DMS 273 (cell line): Measurements from ENCODE around the gene HIVEP2.
"Not testable (repeated sequence)": the region's sequence is repeated elsewhere in the genome, so short reads cannot be mapped to it uniquely, and the experiment has no call there.

Source experiments
- DNase-seq: peaks from one replicate; lab custom pipeline; 2025; ENCODE audit not compliant: unreplicated experiment; lab: John Stamatoyannopoulos, UW

The HIVEP2 gene, protein sequence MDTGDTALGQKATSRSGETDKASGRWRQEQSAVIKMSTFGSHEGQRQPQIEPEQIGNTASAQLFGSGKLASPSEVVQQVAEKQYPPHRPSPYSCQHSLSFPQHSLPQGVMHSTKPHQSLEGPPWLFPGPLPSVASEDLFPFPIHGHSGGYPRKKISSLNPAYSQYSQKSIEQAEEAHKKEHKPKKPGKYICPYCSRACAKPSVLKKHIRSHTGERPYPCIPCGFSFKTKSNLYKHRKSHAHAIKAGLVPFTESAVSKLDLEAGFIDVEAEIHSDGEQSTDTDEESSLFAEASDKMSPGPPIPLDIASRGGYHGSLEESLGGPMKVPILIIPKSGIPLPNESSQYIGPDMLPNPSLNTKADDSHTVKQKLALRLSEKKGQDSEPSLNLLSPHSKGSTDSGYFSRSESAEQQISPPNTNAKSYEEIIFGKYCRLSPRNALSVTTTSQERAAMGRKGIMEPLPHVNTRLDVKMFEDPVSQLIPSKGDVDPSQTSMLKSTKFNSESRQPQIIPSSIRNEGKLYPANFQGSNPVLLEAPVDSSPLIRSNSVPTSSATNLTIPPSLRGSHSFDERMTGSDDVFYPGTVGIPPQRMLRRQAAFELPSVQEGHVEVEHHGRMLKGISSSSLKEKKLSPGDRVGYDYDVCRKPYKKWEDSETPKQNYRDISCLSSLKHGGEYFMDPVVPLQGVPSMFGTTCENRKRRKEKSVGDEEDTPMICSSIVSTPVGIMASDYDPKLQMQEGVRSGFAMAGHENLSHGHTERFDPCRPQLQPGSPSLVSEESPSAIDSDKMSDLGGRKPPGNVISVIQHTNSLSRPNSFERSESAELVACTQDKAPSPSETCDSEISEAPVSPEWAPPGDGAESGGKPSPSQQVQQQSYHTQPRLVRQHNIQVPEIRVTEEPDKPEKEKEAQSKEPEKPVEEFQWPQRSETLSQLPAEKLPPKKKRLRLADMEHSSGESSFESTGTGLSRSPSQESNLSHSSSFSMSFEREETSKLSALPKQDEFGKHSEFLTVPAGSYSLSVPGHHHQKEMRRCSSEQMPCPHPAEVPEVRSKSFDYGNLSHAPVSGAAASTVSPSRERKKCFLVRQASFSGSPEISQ (N-terminal part only)

DNA sequence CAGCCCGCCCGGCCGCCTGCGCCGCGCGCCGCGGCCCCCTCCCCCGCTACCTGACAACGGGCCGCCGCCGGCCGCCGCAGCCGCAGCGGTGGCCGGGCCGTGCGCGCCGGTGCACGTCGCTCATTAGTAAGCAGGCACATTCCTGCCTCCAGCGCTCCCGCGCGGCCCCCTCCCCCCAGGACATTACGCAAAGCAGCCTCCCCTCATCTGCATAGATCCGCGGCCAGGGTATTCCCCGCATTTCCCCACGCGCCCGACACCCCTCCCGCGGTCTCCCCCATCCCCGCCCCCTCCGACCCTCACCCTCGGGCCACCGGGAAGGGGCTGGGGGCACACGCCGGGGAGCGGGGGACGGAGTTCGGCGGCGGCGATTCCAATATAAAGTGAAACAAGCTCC lies at the start of gene HIVEP2:
Gene HIVEP2, minus strand, starts transcription at position 128 of the 397 bp plus-strand sequence. CDS start 170,438 bp downstream, outside the sequence.
- DNase-seq, result peak; percentile 91

DNA sequence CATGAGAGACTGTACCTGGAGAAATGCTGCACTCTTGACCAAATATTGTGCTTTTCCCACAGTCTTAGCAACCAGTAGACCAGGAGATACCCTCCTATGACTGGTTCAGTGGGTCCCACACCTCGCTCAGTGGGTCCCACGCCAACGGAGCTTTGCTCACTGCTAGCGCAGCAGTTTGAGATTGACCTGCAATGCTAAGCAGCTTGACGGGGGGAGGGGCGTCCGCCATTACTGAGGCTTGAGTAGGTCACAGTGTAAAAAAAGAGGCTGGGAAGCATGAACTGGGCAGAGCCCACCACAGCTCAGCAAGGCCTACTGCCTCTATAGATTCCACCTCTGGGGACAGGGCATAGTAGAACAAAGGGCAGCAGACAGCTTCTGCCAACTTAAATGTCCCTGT lies 49.0 kb upstream of the HIVEP2 start:
- no peak for DNase-seq

DNA sequence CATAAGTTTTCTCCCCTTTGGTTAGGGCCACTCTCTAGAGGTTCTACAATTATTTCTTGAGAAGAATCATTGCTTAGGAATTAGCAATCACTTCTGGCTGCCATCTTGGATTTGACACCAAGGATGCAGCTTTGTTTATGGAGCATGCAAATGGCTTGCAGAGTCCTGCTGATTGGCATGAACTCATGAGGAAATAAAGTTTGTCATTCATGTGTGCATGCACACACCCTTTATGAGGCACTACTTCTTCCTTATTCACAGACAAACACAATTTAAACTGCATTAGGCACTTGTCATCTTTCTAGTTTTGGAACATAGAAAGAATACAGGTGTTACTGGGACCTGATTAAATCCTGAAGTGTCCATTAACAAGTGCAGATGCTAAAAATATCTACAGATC lies 42.5 kb upstream of the HIVEP2 start:
- DNase-seq, result no peak

DNA sequence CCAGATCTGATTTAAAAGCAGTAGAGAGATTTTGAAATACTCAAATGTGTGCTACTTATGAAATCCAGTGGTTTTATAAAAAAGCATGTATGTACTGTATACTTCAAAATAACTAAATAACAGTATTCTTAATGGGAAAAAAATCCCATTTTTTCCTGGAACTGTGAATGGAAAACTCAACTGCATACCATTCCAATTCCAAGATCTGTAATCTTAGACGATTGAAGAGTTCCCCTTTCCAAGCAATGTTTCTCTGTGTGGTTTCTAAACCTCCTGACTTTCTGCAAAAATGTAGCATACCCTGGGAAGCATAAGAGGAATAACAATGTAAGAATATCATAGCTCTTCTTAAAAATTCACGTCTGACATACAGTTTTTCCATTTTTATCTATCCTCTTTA lies 40.3 kb upstream of the HIVEP2 start:
- no peak for DNase-seq

DNA sequence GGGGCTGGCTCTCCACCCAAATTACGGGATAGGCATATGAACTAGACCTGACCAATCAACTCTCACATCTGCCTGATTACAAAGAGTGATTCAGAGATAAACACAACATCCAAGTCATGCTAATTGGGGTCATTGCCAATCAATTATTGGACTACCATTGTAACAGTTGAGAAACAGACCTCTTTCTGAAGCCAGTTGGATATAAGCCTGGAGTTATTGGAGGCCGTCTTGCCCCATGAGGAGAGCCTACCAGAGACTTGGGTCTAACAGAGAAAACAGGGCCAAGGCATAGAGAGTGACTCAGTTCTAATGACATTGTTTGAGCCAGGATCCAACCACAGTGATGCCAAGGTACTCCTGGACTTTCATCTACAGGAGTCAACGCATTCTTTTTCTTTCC lies 39.4 kb upstream of the HIVEP2 start:
- DNase-seq, result no peak

DNA sequence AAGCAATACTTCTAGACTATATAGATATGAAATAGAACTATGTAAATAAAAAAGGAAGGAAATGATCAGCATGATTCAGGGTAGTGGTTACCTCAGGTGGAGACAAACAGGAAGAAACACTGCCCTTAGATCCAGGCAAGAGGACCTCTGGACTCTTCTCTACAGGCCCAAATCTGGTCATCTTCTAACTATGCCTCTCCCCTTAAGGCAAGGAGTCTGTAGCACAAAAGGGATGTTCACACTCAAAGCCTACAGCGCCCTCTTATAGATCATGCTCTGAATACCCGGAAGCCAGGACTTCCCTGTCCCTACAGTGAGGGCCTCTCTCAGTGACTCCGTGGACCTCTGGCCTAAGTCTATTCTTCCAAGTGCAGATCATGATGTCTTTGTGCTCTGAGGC lies 30.4 kb upstream of the HIVEP2 start:
- DNase-seq, result no peak

DNA sequence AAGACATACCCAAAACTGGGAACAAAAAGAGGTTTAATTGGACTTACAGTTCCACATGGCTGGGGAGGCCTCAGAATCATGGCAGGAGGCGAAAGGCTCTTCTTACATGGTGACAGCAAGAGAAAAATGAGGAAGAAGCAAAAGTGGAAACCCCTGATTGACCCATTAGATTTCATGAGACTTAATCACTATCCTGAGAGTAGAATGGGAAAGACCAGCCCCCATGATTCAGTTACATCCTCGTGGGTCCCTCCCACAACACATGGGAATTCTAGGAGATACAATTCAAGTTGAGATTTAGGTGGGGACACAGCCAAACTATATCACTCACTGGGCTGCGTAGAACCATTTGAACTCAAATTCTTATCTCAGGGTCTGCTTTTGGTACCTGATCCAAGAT lies 26.0 kb upstream of the HIVEP2 start:
- not testable (repeated sequence) for DNase-seq

DNA sequence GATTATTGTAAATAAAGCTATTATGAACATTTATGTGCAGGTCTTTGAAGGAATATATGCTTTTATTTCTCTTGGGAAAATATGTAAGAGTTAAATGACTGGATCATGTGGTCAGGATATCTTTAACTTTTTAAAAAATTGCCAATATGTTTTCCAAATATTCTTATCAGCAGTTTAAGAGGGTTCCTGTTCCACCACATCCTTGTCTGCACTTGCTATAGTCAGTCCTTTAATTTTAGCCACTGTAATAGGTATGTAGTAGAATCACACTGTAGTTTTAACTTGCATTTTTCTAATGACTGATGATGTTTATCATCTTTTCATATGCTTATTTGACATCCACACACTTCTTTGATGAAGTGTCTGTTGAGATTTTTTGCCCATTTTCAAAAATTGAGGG lies 23.6 kb upstream of the HIVEP2 start:
- no peak for DNase-seq

DNA sequence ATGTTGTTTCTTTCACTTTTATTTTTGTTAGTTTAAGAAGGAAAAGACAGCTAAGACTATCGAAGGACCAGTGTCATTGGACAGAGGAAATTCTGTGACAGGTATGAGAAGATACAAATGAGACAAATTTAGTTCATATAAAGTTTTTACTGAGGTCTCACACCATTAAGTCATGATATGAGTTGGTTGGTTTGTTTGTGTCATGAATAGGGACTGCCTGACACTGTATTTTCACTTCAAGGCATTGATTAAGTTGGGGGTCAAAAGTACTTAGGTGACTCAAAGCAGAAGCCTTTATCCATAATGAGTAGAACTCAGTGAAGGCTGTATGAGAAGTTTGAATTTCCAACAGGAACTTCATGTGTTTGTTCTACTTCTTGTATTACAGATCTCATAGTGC lies 21.3 kb upstream of the HIVEP2 start:
- no peak for DNase-seq

DNA sequence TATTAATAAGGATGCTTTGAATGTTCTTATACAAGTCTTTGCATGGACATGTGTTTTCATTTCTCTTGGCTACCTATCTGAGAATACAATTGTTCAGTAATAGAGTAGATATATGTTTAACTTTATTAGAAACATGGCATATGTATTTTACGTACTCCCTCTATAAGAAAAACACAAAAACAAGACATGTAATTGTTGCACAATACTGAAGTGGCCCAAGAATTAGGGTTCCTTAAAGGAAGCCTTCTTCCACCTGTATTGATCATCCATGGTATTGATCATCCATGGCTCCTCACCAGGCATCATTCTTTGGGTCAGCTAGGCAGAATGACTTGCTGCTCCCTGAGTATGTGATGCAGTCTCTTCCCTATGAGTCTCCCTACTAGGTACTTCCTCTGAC lies 20.2 kb upstream of the HIVEP2 start:
- no peak for DNase-seq

DNA sequence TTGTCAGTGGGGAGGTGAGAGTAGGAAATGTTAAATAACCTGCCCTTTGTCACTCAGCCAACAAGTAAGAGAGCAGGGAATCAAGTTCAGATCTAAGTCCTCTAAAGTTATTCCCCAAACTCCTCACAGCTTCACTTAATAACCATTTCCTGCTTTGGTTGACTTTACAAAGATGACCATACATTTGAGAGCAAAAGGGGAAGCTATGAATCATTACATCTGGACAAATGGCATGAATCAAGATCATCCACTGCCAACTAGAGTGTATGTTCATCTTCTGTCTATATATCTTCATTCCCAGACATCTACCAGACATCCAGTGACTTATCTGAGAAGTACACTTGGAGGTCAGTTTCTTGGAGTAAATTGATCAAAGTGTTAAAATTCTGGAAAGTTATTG lies 15.1 kb upstream of the HIVEP2 start:
- no peak for DNase-seq

DNA sequence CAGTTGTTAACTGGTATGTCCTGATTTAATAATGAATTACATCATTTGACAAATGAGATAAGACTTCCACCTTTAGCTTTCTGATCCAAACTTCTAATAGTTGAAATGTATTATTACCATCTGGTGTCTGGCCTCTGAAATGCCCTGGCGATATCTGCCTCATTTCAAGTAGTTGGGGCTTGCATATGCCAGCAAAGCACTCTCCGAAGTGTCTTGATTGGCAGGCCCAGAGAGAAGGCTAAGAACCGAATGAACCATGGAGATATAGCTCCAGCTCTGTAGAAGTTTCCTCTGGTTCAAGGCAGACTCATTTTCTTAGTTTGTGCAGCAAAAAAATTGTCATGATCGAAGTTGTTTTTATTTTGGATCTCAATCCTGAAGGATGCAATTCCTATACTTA lies 13.4 kb upstream of the HIVEP2 start:
- DNase-seq, result peak; percentile 67

DNA sequence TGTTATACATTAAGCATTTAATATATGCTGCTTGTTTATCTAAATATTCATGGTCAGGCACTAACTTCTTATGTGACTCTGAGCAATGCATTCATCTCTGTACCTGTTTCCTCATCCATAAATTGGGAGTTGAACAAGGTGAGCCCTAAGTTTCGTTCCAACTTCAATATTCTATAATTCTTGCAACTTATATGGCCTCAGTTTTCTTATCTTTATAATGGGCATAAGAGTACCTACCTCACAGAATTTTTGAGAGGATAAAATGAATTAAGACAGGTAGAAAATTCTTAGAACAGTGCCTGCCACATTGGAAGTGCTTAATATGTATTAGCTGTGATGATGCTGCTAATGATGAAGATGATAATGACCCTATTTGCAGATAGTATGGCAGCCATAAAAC lies 11.8 kb upstream of the HIVEP2 start:
- DNase-seq, result no peak

DNA sequence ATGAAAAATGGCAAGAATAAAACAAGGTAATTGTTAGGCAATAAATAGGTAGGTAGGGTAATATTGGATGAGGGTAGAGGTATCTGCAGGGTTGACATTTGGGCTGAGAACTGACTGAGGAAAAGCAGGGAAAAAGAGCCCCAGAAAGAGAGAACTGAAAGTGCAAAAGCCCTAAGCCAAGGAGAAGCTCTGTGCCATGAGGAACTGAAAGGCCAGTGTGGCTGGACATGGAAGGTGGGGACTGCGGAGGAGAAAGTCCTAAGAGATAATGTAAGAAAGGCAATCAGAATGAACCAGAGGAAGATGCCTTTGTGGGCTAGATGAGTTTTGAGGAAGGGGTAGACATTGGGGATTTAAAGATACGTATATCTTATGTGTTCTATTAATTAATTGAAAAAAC lies 9.9 kb upstream of the HIVEP2 start:
- no peak for DNase-seq

DNA sequence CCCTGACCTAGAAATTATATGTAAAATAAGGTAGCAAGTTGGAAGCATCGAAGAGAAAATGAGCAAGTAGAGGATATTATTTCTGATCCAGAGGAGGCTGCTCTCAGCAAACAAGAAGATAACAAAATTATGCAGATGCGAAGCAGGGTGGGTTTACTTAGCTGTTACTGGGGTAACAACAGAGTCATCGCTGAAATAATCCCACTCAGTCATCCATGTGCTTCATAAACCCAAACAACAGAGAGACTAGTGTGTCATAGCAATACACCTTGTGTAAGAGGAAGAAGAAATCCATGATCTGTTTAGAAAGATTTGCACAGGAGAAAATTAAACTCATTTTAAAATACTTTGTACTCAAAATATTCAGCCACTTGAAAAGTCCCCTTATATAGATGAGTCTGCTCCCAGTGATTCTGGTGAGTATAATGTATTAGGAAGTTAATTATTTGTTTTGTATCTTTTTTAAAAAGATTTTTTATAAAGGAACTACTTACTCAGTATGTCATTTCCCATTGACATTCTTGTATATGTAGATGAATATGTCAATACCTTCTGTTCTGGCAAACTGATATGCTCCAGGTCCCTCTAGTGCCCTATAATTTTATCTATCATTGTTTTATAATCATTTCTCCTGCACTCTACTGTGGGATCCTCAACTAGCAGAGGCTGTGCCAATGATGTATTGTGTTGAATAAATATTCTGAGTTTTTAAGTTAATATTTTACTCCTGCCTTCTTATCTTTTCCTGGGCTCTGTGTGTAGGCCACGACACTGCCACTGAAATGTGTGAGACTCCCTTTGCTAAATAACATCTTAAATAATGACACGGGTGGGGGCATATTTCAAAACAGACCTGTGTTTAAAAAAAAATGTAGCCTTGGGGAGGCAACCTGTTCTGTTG lies 8.6 kb upstream of the HIVEP2 start:
- DNase-seq, result no peak

DNA sequence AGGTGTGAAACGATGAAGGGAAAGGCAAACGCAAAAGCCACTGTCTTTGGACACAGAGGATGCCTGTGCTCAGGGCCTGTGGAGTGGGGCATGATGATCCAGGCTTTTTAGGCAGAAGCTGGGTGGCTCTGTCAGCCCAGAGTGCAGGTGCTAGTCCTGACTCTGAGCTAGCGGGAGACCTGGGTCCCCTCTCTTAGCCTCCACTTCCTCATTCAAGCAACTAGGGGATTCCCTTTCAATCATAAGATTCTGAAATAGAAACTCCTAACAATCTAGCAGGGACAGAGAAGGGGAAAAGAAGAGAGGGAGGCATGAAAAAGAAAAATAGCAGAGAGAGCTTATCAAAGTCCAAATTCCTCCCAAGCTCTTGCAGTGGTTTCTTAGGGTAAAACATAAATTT lies 7.6 kb upstream of the HIVEP2 start:
- no peak for DNase-seq

DNA sequence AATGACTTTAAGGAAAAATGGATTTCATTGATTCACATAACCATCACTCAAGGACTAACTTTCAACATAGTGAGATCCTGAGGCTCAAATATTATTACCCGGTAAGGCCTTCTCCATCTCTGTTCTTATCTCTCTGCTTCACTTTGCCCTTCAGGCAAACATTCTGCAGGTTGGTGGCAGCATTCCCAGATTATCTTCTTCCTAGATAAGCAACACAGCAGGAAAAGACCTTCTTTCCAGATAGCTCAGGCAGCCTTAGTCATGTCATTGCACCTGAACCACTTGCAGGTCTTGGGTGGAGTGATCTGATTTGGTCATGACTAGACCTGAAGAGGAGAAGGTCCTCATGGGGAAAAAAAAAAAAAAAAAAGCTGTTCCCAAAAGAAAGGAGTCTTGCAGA lies 5.3 kb upstream of the HIVEP2 start:
- no peak for DNase-seq

DNA sequence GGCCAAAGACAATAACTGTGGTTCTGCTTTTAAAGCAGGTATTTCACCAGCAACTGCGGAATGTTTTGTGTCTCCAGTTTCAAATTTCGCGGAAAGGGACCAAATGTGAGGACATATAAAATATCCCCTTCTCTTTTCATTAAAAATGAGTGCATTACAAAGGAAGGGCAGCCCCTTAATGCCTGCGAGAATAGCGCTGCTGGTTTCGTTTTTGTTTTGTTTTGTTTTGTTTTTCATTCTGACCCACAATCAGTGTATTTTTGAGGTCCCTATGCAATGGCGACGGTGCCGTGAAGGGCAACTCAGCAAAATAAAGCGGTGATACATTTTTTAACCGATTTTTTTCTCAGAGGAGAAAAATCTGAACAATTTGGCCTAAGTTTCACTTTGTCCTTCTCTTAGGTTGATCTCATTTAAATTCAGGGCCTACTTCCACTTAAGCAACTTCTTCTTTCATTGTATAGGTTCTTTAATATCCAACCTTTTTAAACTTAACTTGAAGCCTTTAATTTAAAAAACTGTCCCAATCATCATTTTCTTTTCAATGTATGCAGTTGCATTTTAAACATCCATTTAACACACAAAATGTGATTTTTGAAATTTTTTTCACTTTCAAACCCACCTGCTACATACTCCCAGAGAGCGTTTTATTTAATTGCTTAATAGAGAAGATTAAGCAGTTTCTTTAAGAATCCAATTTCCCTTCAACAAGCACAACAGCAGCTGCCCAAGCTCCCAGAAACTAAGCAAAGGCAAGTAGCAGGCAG lies 2.9 kb upstream of the HIVEP2 start:
- DNase-seq, result no peak

DNA sequence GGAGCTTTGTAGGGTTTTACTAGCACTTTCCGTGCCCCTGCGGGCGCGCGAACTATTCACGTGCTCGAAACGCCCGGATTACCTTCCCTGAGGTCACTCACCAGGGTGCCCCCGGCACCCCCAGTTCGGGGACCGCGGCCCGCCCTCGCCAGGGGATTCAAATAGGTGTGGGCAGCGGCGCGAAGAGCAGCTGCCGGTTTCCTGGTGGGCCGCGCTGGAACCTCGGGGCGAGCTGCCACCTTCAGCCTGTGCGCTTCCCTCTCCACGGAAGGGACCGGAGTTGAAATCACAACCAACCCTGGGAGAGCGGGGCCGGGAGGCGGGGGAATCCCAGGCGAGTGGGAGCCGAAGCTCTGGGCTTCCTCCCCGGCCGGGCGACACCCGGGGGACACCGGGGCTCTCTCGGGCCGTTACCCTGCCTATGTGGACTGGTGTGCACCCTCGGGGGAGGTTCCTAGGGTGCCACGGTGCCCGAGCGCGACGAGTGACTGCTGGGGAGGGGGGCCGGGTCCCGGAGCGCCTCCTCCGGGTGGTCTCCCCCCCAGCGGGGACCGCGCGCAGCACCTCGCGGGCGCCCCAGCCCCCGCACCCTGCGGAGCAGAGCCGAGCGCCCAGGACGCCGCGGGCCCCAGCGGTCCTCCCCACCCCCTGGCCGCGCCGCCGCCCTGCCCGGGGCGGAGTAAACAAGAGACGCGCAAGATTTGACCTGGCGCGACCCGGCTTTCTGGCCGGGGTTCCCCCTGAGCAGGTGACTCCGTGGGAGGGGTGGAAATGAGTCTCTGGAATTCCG lies 2.1 kb upstream of the HIVEP2 start:
- DNase-seq, result peak; percentile 83
